HG02943 (cell line): ENCODE results near the gene SEMA4D.

Source experiments
- ATAC-seq: cut with Tn5 transposase; IDR thresholded peaks from one replicate; pipeline ENCODE4 v1.9.1; 2021; ENCODE audit warnings: mild to moderate bottlenecking, low read depth, moderate library complexity; ENCODE audit not compliant: unreplicated experiment

SEMA4D gene

GRCh38 chr9:89362647-89363310, 135.1 kb downstream of the SEMA4D start:
- ATAC-seq = no peak

GRCh38 chr9:89361816-89362646, 135.9 kb downstream of the SEMA4D start:
- ATAC-seq = no peak

GRCh38 chr9:89361031-89361430, 136.9 kb downstream of the SEMA4D start:
- no peak for ATAC-seq

- no peak for ATAC-seq
Observed at GRCh38 chr9:89360465-89360864, 137.4 kb downstream of the SEMA4D start.

GRCh38 chr9:89359751-89360261, 138.1 kb downstream of the SEMA4D start:
- no peak for ATAC-seq

GRCh38 chr9:89358985-89359384, 138.9 kb downstream of the SEMA4D start:
- no peak for ATAC-seq

- ATAC-seq = no peak
Observed at GRCh38 chr9:89358376-89358916, 139.5 kb downstream of the SEMA4D start.

GRCh38 chr9:89357331-89358197, 140.3 kb downstream of the SEMA4D start:
- no peak for ATAC-seq

- ATAC-seq = no peak
Observed at GRCh38 chr9:89356782-89357181, 141.1 kb downstream of the SEMA4D start.

GRCh38 chr9:89354471-89354870, 143.4 kb downstream of the SEMA4D start:
- ATAC-seq = no peak

- no peak for ATAC-seq
Observed at GRCh38 chr9:89353989-89354388, 143.9 kb downstream of the SEMA4D start.

- no peak for ATAC-seq
Observed at GRCh38 chr9:89352874-89353649, 144.9 kb downstream of the SEMA4D start.

- ATAC-seq = no peak
Observed at GRCh38 chr9:89352451-89352850, 145.5 kb downstream of the SEMA4D start.

- no peak for ATAC-seq
Observed at GRCh38 chr9:89351584-89352300, 146.2 kb downstream of the SEMA4D start.

GRCh38 chr9:89350988-89351557, 146.8 kb downstream of the SEMA4D start:
- no peak for ATAC-seq

GRCh38 chr9:89349607-89350006, 148.3 kb downstream of the SEMA4D start:
- no peak for ATAC-seq

- no peak for ATAC-seq
Observed at GRCh38 chr9:89347651-89348050, 150.3 kb downstream of the SEMA4D start.

- no peak for ATAC-seq
Observed at GRCh38 chr9:89346696-89347095, 151.2 kb downstream of the SEMA4D start.

GRCh38 chr9:89345476-89345875, 152.4 kb downstream of the SEMA4D start:
- no peak for ATAC-seq
